ENCODE results near the gene HLA-E.

- no peak for TF ChIP-seq POLR2A (IDR thresholded peaks at IDR 0.05)
- TF ChIP-seq, protein P1, sequence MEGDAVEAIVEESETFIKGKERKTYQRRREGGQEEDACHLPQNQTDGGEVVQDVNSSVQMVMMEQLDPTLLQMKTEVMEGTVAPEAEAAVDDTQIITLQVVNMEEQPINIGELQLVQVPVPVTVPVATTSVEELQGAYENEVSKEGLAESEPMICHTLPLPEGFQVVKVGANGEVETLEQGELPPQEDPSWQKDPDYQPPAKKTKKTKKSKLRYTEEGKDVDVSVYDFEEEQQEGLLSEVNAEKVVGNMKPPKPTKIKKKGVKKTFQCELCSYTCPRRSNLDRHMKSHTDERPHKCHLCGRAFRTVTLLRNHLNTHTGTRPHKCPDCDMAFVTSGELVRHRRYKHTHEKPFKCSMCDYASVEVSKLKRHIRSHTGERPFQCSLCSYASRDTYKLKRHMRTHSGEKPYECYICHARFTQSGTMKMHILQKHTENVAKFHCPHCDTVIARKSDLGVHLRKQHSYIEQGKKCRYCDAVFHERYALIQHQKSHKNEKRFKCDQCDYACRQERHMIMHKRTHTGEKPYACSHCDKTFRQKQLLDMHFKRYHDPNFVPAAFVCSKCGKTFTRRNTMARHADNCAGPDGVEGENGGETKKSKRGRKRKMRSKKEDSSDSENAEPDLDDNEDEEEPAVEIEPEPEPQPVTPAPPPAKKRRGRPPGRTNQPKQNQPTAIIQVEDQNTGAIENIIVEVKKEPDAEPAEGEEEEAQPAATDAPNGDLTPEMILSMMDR (IDR thresholded peaks at IDR 0.05): no peak
These were observed 26.1 kb upstream of the HLA-E start for GRCh38 chr6:30463242-30463641.
